ENCODE results near the gene FTHL17.

Gene FTHL17

DNA sequence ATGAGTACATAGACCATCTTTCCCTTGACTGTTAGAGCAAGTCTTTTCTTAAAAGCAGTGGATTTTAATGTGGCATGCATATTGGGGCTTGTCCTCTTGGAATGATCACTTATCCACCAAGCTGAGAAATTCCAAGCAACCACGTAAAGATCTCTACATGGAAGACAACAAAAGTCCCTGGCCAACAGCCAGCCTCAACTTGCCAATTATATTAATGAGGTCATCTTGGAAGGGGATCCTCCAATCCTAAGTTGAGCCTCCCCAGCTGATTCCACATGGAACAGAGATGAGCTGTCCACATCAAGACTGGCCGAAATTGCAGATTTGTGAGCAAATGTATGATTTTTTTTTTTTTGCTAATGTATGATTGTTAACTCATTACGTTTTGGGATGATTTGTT, 20.6 kb upstream of the FTHL17 start:
- no peak overlapping the region for H3K4me3 ChIP-seq (ENCODE audit: low read depth, low read length)
- TF ChIP-seq CTCF (IDR thresholded peaks at IDR 0.05; ENCODE audit: low read depth, low read length) (no peak), MYC (IDR thresholded peaks at IDR 0.05; ENCODE audit: low read depth, low read length) (no peak), POLR2A (IDR thresholded peaks at IDR 0.05; ENCODE audit: extremely low read depth, insufficient read length) (no peak)
- TF ChIP-seq, protein P1, sequence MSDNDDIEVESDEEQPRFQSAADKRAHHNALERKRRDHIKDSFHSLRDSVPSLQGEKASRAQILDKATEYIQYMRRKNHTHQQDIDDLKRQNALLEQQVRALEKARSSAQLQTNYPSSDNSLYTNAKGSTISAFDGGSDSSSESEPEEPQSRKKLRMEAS (IDR thresholded peaks at IDR 0.05; ENCODE audit: low read depth, low read length) = no peak
- no peak for DNase-seq (ENCODE audit: low read depth)

DNA sequence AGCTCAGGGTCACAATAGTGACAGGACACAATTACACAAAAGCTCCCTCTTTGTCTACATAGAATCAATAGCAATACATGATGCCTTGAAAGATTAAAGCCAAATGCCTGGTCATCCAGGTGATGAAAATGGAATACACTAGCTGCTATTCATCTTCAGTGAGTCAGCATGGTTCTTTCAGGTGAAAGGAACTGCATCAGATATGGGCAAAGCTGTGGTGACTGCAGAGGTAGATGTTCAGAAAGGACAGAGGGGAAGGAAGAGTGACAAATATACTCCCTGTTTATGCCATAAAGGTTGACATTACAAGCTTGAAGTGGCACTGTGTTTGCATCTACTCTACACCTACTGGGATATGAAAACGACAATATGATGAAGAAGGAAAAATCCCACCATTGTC, 20.0 kb upstream of the FTHL17 start:
- no peak for DNase-seq (ENCODE audit: low read depth)
- no peak overlapping the region for H3K4me3 ChIP-seq (ENCODE audit: low read depth, low read length)
- TF ChIP-seq, protein P1 (IDR thresholded peaks at IDR 0.05; ENCODE audit: low read depth, low read length) = no peak
- no peak for TF ChIP-seq CTCF (IDR thresholded peaks at IDR 0.05; ENCODE audit: low read depth, low read length)
- no peak for TF ChIP-seq MYC (IDR thresholded peaks at IDR 0.05; ENCODE audit: low read depth, low read length)
- TF ChIP-seq POLR2A (IDR thresholded peaks at IDR 0.05; ENCODE audit: extremely low read depth, insufficient read length) = no peak

DNA sequence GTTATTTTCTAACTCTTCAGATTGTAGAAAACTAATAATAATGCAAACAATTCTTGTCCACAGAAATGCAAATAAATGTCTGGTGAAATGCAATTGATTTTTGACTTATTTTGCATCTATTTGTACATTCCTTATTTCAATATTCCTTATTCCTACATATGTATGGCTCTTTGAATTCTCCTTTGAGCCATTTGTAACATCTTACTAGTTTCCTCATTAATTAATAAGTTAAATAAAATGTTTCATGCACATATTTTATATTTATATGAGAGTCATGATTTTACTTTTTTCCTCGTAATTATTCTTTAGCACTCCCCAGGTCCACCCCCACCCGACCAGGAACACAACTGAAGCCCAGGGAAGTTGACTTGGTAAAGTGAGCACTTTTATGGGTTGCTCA, 2.7 kb upstream of the FTHL17 start:
- DNase-seq (ENCODE audit: low read depth) = no peak
- no peak overlapping the region for H3K4me3 ChIP-seq (ENCODE audit: low read depth, low read length)
- TF ChIP-seq, protein P1 (IDR thresholded peaks at IDR 0.05; ENCODE audit: low read depth, low read length) = no peak
- no peak for TF ChIP-seq POLR2A (IDR thresholded peaks at IDR 0.05; ENCODE audit: extremely low read depth, insufficient read length)
- no peak for TF ChIP-seq MYC (IDR thresholded peaks at IDR 0.05; ENCODE audit: low read depth, low read length)
- TF ChIP-seq CTCF (IDR thresholded peaks at IDR 0.05; ENCODE audit: low read depth, low read length) = no peak

- DNase-seq (ENCODE audit: low read depth) = no peak
- TF ChIP-seq, protein P1 (IDR thresholded peaks at IDR 0.05; ENCODE audit: low read depth, low read length) = no peak
- TF ChIP-seq MYC (IDR thresholded peaks at IDR 0.05; ENCODE audit: low read depth, low read length) = no peak
- no peak for TF ChIP-seq CTCF (IDR thresholded peaks at IDR 0.05; ENCODE audit: low read depth, low read length)
- TF ChIP-seq POLR2A (IDR thresholded peaks at IDR 0.05; ENCODE audit: extremely low read depth, insufficient read length) = no peak
- H3K4me3 ChIP-seq (ENCODE audit: low read depth, low read length) = no peak overlapping the region
Measured at GRCh38 chrX:31071262-31071661, 579 bp downstream of the FTHL17 start.

GRCh38 chrX:31070057-31070468, 1.8 kb downstream of the FTHL17 start:
- H3K4me3 ChIP-seq (ENCODE audit: low read depth, low read length) = no peak overlapping the region
- TF ChIP-seq MYC (IDR thresholded peaks at IDR 0.05; ENCODE audit: low read depth, low read length) (no peak), CTCF (IDR thresholded peaks at IDR 0.05; ENCODE audit: low read depth, low read length) (no peak), POLR2A (IDR thresholded peaks at IDR 0.05; ENCODE audit: extremely low read depth, insufficient read length) (no peak)
- TF ChIP-seq, protein P1 (IDR thresholded peaks at IDR 0.05; ENCODE audit: low read depth, low read length) = no peak
- no peak for DNase-seq (ENCODE audit: low read depth)

DNA sequence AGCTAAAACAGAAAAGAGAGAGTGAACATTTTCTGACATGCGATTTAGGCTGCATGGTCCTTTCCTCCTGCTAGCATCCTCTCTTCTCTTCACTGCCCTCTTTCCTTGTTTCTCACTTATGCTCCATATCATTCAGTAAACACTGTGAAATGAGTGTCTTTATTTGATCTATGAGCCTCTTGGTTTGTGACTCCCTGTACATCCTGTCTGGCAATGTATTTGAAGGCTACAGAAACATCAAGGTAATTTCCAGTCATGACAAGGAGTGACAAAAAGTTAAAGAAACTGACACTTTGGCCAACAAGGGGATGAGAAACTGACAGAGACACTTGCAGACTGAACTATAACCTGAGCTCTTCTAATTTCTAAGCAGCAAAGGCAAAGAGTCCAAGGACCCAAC, 8.7 kb downstream of the FTHL17 start:
- H3K4me3 ChIP-seq (ENCODE audit: low read depth, low read length) = no peak overlapping the region
- DNase-seq (ENCODE audit: low read depth) = no peak
- TF ChIP-seq POLR2A (IDR thresholded peaks at IDR 0.05; ENCODE audit: extremely low read depth, insufficient read length) (no peak), MYC (IDR thresholded peaks at IDR 0.05; ENCODE audit: low read depth, low read length) (no peak), CTCF (IDR thresholded peaks at IDR 0.05; ENCODE audit: low read depth, low read length) (no peak)
- TF ChIP-seq, protein P1 (IDR thresholded peaks at IDR 0.05; ENCODE audit: low read depth, low read length) = no peak

Measured in NB4 (cell line).